HG03520 (cell line): ENCODE measurements around the gene ING4.
"Not testable (repeated sequence)": the region's sequence is repeated elsewhere in the genome, so short reads cannot be mapped to it uniquely, and the experiment has no call there.

Experiments used
- ATAC-seq: cut with Tn5 transposase; IDR thresholded peaks from one replicate; pipeline ENCODE4 v1.9.1; 2021; ENCODE audit warnings: mild to moderate bottlenecking, moderate library complexity; ENCODE audit not compliant: unreplicated experiment

The ING4 gene

DNA sequence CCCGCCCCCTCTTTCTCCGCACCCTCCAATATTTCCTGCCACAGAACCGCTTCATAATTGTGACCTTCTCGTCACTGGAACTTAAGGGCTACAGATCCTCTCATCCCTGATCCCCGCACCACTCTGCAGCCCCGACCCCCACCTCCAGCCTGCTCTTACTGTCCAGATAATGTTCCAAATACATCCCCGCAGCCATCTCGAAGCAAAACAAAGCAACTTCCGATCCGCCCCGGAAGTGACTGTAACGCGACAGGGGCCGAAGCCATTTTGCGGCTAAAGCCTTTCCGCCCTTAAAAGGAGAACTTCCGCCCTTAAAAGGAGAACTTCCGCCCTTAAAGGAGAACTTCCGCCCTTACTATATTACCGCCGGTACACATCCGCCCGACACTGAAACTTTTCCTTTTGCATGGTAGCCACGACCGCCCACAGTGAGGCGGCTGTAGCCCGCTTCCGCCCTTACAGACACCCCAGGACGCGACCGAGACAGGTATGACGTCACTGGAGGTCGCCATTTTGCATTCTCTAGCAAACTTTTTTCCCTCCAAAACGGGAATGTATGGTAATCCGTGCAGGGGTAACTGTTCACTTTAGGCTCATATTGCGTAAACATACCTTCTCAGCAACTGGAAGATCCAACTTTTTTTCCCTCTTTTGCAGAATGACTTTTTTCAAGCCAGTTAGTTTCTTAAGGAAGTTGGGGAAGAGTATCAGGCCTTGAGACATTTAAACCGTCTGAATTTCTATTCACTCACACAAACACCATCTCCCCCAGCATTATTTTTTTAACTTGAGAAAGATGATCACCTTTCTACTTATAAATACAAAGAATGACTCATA, at the start of gene ING4:
TSS of gene ING4 (minus strand) at position 214 of the 837 bp plus-strand sequence. CDS start at position 196, 18 bp downstream.
- ATAC-seq: peak; percentile 95

DNA sequence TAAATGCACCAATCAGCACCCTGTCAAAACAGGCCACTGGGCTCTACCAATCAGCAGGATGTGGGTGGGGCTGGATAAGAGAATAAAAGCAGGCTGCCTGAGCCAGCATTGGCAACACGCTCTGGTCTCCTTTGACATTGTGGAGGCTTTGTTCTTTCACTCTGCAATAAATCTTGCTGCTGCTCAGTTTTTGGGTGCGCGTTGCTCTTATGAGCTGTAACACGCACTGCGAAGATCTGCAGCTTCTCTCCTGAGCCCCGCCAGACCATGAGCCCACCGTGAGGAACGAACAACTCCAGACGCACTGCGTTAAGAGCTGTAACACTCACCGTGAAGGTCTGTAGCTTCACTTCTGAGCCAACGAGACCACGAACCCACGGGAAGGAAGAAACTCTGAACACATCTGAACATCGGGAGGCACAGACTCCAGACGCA, 46.1 kb upstream of the ING4 start:
- no peak for ATAC-seq

DNA sequence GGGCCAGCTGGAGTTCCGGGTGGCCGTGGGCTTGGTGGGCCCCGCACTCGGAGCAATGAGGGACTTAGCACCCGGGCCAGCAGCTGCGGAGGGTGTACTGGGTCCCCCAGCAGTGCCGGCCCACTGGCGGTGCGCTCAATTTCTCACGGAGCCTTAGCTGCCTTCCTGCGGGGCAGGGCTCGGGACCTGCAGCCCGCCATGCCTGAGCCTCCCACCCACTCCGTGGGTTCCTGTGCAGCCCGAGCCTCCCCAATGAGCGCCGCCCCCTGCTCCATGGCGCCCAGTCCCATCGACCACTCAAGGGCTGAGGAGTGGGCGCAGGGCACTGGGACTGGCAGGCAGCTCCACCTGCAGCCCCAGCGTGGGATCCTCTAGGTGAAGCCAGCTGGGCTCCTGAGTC, 45.4 kb upstream of the ING4 start:
- not testable (repeated sequence) for ATAC-seq

DNA sequence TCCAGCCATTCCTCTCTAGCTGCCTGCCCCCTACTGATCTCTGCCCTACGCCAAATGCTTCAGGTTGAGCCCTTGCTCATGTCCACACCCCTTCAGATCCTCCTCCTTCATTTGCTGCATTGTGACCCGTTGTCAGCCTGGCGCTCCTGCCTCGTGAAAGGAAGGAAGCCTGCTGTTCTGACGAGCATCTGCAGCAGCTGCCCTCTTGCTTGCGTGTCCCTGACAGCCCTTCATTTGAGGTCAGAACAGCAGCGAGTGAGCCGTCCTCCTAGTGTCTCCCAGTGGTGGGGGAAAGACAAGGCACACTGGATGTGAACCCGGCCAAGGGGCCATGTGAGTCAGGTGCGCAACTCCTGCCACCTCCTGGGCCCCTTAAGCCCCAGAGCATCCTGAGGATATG, 40.7 kb upstream of the ING4 start:
- no peak for ATAC-seq

DNA sequence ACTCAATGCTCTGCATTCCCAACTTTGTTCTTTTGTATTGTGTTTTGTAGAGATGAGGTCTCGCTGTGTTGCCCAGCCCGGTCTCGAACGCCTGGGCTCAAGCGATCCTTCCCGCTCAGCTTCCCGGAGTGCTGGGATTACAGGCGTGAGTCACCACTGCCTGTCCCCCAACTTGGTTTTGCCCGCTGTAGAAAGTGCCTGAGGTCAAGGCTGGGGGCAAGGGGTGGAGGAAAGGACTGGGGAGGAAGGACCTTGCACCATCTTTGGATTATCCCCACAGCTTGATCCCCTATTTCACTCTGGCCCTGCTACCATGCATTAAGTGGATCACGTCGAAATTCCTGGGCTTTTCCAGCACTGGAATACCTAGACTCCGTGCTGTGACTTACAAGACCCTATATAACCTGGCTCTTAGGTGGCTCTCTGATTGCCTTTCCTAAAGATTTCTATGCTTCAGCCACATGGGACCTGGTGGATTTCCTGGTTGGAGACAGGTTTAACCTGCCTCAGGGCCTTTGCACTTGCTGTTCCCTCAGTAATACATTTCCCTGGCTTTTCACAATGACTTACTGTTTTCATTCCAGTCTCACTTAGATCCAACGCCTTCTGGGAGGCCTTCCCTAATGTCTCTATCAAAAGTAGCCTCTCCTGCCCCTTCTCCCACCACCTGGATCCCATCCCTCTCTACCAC, 38.3 kb upstream of the ING4 start:
- no peak for ATAC-seq

DNA sequence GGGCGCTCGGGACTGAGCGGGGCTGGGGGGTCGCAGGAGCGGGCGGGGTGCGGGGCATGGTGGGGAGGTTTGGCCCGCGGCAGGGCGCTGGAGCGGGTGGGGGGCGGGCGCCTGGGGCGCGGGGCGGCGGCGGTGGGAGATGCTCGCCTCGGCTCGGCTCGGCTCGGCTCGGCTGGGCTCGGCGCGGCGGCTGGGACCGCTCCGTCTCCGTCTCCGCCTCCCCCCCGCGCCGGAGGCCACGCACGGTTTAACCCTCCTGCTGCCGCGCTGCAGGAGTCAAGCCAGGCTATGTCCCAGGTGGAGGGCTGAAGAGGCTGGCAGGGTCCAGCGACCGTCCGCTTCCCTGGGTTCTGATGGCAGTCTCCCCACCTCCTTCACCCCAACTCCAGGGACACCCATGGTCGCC, 37.7 kb upstream of the ING4 start, which contains the start of gene PIANP:
TSS of gene PIANP (minus strand) at position 170 of the 406 bp plus-strand sequence. CDS start 2,754 bp downstream, outside the sequence.
- ATAC-seq: no peak

DNA sequence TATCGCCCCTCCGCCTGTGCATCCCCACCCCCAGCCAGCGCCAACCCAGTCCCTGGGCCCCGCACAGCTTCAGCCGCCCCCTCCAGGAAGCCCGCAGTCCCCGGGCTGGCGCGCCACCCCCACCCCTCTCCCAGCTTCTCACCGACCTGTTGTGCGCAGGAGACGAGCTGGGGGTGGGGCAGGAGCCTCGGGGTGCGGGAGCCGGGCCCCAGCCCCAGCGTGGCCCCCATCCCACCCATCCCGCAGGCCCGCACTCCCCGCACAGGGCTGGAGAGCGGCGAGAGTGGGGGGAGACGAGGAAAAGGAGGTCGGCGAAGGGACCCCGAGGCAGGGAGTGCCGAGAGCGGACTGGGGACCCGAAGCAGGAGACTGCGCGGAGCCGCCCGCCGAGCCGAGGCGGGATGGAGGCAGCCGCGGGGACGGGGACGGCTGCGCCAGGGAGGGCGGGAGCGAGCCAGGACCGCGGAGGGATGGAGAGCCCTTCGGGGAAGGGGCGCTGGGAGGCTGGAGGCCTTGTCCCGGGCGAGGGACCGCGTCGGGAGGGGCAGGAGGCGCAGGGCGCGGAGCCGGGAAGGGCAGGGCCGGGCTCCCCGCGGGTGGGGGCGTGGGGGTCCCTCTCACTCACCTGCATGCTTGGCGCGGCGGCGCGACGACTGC, 37.2 kb upstream of the ING4 start:
- no peak for ATAC-seq

DNA sequence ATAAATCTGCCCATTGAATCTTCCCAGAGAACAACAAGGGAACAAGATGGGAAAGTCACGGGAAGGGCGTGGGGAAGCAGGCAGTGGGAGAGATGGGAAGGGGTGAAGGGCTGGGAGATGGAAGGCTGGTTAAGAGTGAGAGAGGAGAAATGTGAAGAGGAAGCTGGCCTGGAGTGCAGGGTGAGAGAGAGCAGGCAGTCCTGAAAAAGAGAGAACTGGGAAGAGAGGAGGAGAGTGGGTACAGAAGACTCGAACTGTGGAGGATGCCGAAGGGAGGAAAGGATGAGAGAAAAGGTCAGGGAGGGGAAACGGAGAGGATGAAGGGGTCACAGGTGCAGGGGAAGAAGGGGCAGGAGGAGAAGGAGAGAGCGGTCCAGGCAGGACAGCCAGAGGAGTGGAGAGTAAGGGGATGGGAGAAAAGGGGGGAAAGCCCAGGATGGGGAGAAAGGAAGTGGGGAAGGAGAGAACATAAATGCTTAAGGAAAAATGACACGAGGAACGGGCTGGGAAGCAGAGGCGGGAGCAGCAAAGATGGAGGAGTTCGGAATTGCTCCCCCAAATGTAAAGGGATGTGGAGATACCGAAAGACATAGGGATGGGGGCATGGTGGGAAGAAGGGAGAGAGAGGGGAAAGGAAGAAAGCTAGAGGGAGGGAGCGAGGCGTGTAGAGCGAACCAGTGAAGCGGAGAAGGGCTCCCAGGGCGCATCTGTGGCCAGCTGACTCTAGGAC, 36.5 kb upstream of the ING4 start:
- ATAC-seq: no peak

DNA sequence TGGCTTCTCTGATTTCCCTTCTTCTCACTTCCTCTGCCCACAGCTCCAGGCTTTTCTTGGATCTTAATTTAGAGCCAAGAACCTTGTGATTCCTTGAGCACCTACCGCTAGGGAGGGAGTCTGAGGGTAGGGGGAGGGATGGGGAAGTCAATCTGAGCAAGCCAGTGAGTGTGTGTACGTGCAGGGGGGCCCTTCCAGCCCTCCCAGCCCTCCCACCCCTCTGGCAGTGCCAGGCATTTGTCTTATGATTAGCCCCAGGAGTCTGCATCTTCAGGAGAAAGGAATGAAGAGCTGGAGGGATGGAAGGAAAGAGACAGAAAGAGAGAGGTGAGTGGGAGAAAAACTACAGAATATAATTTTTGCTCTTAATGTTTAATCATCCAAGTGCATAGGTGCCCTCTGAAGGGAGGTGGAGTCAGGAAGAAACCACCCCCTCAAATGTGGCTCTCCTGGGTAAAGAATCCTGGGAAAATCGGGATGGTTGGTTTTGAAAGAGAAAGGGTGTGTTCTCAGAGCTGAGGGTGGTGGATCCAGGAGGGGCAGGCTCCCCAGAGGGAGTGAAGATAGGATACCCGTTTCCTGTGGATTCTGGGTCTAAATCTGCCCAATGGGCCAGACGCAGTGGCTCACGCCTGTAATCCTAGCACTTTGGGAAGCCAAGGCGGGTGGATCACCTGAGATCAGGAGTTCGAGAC, 35.6 kb upstream of the ING4 start:
- no peak for ATAC-seq

DNA sequence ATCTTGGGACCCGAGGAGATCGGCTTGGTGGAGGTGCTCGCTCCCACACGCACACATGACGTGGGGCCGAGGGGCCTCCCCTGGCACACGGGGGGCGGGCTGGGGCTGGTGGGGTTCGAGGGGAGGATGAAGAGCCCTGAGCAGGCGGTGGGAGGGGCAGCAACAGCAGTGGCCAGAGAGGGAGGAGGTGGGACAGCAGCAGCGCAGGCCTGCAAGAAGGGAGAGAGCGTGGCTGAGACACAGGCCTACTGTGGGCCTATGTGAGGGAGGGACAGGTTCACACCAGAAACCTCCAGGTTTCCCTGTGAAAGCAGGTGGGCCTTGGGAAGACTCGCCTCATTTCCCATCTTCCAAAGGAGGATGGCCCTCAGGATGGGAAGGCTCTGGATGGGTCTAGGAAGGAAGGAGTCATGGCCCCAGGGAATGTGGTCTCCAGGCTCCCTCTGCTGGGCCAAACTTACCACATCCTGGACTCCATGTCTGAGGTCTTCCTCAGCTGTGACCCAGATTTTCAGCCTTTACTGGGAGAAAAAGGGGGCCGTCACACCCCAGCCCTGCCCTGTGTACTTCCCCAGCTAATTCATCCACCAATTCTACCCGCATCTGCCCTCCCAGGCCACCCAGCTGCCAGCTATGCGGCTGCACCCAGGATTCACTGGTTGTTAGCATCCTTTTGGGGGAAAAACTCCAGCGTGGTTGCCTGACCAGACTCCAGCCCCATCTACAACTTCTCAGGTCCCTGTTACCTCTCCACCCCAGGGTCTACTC, 34.8 kb upstream of the ING4 start:
- no peak for ATAC-seq

DNA sequence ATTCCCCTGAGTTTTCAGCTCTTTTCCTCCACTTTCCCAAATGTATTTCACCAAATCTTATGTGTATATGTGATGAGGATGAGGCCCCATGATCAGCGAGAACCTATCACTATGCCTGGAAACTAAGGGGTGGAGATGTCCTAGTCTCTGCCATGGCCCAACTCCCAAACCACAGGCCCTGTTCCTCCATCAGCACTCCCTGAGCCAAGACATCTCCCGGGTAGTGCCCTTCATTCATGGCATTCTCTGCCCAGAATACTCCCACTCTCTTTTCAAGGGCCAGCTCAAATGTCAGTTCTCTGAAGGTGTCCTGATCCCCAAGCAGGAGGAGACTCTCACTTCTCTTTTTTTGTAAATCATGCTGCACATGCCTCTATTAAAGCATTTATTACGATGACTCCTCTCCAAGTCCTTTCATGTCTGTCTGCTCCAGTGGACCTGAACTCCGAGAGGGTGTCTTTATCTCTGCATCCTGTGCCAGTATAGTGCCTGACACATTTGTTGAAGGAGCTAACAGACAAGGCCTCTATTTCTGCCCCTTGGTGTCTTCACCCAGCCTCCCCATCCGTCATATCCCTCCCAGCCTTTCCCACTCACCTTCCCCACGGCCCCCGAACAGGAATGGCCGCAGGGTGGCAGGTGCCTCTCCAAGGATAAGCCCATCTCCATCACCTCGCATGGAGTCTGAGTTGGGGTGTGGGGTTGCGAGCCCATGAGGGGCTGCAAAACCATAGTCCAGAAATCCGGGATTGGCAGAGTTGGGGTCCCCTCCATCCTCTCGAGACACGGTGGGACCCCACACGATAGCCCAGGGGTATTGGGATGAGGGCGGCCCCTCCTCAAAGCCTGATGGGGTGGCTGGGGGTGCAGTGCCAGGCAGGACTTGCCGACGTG, 34.0 kb upstream of the ING4 start:
- ATAC-seq: no peak

DNA sequence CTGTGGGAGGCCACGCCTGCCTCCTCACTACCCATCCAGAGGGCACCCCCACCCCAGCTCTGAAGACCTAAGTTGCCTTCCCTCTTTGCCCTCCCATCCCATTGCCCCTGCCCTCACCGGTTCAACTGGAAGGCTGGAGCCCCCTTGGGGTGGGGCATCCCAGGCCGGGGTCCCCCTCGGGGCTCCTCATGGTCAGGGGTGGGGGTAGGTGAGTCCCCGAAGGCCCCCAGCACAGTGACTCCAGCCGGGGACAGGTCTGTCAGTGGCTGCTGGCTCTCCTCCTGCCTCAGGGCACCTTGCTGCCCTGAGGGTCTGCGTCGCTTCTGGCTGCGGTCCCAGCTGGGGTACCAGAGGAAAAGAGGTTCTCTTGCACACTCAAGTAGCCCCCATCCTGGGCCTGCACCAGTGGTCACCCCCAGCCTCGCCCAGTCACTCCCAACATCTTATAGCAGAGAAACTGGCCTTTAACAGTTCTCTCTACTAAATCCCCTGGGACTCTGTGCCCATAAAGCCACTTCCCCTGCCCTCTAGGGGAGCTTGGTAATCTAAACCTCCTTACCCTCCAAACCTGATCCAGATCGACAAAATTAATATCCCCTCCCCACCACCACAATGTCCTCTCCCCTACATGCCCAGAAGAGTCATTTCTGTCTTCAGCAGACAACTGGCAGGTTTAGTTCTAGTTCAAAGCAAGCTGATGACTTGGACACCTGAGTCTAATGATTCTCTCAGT, 32.6 kb upstream of the ING4 start:
- no peak for ATAC-seq

DNA sequence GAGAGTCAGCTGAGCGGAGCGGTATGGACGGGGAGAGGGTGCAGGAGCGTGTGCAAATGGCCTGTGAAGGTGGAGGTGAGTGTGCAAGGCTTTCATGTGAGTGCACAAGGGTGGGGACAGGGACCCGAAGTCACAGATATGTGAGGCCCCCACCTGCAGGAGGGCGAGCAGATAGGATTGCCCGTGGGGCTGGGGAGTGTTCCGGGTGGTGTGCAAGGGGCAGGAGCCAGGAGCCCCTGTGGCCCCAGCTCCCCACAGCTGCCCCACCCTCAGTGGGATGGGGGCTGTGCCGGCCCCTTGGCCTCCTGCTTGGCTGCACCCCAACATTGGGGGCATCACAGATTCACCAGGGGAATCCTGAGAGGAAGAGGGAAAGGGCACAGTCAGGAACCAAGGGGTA, 31.8 kb upstream of the ING4 start:
- no peak for ATAC-seq

DNA sequence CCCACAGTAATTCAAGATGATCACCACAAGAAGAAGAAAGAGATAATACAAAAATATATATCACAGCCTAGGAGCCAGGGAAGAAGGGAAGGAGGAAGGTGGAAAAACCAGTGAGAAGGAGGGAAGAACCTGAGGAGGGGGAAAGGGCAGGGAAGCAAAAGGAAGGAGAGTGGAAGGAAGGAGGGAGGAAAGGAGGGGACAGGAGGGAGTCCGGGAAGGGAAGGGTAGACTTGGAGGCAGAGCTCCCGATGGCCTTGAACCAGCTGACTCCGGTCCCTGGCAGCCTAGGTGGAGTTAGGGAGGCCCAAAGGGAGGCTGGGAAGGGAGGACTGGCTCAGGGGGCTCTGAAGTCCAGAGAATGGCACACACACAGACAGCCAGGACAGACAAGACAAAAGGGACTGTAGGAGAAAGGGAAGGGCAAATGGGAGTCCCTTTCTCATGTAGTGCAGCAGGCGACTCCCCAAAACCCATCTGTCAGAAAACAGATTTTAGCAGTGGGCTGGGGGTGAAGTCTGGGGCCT, 31.0 kb upstream of the ING4 start:
- ATAC-seq: no peak

DNA sequence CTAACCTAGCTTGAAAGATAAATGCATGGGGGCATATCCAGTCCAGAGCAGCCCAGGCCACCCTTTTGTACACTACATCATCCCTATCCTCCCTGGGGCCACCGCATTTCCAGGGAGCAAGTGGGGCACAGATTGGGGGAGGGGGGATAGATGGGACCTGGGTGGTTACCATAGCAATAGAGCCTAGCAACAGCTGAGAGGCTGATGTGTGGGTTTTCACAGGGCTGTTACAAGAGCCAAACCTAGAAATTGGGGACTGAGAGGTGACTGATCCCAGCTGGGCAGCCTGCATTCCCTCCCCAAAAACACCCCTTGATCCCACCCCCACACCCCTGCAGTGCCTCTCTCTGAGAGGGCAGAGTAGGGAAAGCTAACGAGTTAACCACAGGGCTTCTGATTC, 30.0 kb upstream of the ING4 start:
- ATAC-seq: no peak

DNA sequence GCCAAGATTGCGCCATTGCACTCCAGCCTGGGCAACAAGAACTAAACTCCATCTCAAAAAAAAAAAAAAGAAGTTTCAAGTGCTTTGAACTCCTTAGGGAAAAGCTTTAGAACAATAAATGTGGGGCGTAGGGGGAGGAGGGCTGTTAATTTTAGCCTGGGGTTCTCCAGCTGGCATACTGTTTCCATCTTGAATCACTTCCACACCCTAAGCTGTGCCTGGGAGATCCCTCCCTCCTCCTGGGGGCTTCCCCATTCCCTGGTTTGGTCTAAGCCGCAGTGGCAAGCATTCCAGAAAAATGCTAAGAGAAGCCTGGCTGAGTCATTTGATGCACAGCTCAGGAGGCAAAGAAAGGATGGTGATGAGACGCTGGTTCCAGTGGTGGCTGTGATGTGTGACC, 28.6 kb upstream of the ING4 start:
- no peak for ATAC-seq

DNA sequence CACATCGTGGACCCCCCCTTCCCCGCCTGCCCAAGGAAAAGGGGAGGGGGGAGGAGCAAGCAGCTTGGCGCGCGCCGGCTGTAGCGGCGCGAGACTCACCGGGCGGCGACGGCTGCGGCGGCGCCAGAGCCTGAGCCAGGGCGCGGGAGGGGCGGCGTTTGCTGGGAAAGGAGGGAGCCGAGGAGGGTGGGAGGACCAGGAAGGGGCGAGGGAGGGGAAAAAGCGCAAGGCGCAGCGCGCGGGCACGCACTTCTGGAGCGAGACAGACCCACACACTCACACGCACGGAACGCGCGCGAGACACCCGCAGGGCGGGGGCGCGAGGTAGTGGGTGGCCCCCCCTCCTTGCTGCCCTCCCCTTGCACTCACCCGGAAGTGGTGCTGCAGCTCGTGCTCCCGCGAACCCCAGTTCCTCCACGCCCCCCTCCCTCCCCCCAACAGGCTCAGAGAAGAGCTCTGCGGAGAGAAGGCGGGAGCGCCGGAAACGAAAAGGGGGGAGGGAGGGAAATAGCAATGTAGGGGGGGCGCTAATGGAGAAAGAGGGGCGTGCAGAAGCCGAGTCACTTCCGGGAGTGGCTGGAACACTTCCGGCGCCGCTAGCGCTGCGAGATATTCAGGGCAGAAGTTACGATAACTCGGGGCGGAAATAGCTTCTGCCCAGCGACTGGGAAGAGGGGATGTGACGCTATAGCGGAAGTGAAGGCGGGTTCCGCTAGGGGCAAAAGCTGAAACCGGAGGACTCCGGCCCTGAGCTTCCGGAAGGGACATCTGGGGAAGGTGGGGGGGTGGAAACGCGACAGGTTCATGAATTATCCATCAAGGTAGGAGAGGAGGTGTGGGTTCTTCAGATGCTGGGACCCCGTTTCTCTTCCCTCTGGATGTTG, 26.3 kb upstream of the ING4 start, which contains the start of gene ZNF384:
TSS of gene ZNF384 (minus strand) at position 377 of the 884 bp plus-strand sequence. CDS start 9,855 bp downstream, outside the sequence.
- peak; percentile 87 for ATAC-seq
